PC-3 (cell line): ENCODE measurements around the gene GPR176. TPM values are rescaled to one million over a fixed set of nuclear protein-coding genes. Genes with fewer than 3 reads are reported as not detected.

Experiments
- ATAC-seq: fragments of 200-7000 bp; cut with Tn5 transposase; 2 replicates; pipeline ENCODE4 v1.9.1; 2020; ENCODE audit warnings: mild to moderate bottlenecking, moderate library complexity
- BruUV-seq: library from RNA; stranded (reverse); fragments of 400-500 nt; replicated peaks from 2 replicates; lab custom pipeline; 2021; lab: Mats Ljungman, UMichigan
- CTCF ChIA-PET: fragments of 300-600 bp; sonication (Branson Sonifier 250); formaldehyde crosslinking; loops from one replicate; lab custom pipeline; 2022; ENCODE audit warnings: antibody characterized with exemption; lab: Charles Lee
- POLR2A ChIA-PET: fragments of 300-600 bp; sonication (Branson Sonifier 250); formaldehyde crosslinking; loops from one replicate; lab custom pipeline; 2022; ENCODE audit warnings: antibody characterized with exemption; ENCODE audit not compliant: unreplicated experiment; lab: Charles Lee
- DNase-seq: peaks from one replicate; pipeline ENCODE4 v3.0.0-alpha.2; 2015
- H2AFZ ChIP-seq: fragments of 300-600 bp; sonication (generic); 2 replicates; pipeline ENCODE4 v1.6.0; 2016; ENCODE audit warnings: antibody characterized with exemption, low read length
- H3F3A ChIP-seq: fragments of 300-600 bp; sonication (generic); one replicate; pipeline ENCODE4 v1.6.0; 2017; ENCODE audit warnings: antibody characterized with exemption, low read length, control low read depth, mild to moderate bottlenecking; ENCODE audit not compliant: unreplicated experiment
- H3K27ac ChIP-seq: fragments of 300-600 bp; sonication (generic); 2 replicates; pipeline ENCODE4 v1.5.1; 2016; ENCODE audit warnings: mild to moderate bottlenecking, low read length
- H3K27me3 ChIP-seq: fragments of 300-600 bp; sonication (generic); 2 replicates; pipeline ENCODE4 v1.6.1; 2016; ENCODE audit warnings: low read length, mixed read lengths
- H3K36me3 ChIP-seq: fragments of 300-600 bp; sonication (generic); 2 replicates; pipeline ENCODE4 v1.6.1; 2016; ENCODE audit warnings: low read depth, mixed run types, low read length, mixed read lengths
- H3K4me1 ChIP-seq: fragments of 300-600 bp; sonication (generic); 2 replicates; pipeline ENCODE4 v1.5.1; 2016; ENCODE audit warnings: low read length; ENCODE audit not compliant: insufficient read depth
- H3K4me2 ChIP-seq: fragments of 300-600 bp; sonication (generic); 2 replicates; pipeline ENCODE4 v1.6.0; 2016; ENCODE audit warnings: low read length
- H3K4me3 ChIP-seq: fragments of 300-600 bp; sonication (generic); 2 replicates; pipeline ENCODE4 v1.5.1; 2016; ENCODE audit warnings: mild to moderate bottlenecking, low read length, mixed read lengths
- H3K79me2 ChIP-seq: fragments of 300-600 bp; sonication (generic); 2 replicates; pipeline ENCODE4 v1.6.1; 2017; ENCODE audit warnings: low read length, mixed read lengths
- H3K9ac ChIP-seq: fragments of 300-600 bp; sonication (generic); 2 replicates; pipeline ENCODE4 v1.6.0; 2016; ENCODE audit warnings: mild to moderate bottlenecking, low read length
- H3K9me2 ChIP-seq: fragments of 300-600 bp; sonication (generic); replicated peaks from 2 replicates; pipeline ENCODE4 v1.6.1; 2016; ENCODE audit warnings: mixed run types, low read length, mixed read lengths
- H3K9me3 ChIP-seq: fragments of 300-600 bp; sonication (generic); 2 replicates; pipeline ENCODE4 v1.6.1; 2016; ENCODE audit warnings: low read length, mixed read lengths
- H4K20me1 ChIP-seq: fragments of 300-600 bp; sonication (generic); 2 replicates; pipeline ENCODE4 v1.6.1; 2016; ENCODE audit warnings: low read length, mixed read lengths
- CTCF ChIP-seq: fragments of 300-600 bp; sonication (generic); conservative IDR thresholded peaks from 2 replicates; pipeline ENCODE4 v1.5.1; 2017; ENCODE audit warnings: antibody characterized with exemption, low read depth, mild to moderate bottlenecking, low read length
- EZH2 ChIP-seq: fragments of 300-600 bp; sonication (generic); IDR thresholded peaks from one replicate; pipeline ENCODE4 v1.6.1; 2017; ENCODE audit warnings: antibody characterized with exemption, mild to moderate bottlenecking, low read length; ENCODE audit not compliant: unreplicated experiment
- EZH2phosphoT487 ChIP-seq: fragments of 300-600 bp; sonication (generic); IDR thresholded peaks from 2 replicates; pipeline ENCODE4 v1.6.1; 2018; ENCODE audit warnings: mild to moderate bottlenecking, antibody characterized with exemption, low read length, borderline replicate concordance
- intact Hi-C: fragments of 100-400 bp; cut with micrococcal nuclease; formaldehyde crosslinking; loops from 2 replicates; pipeline ENCODE4 v1.9.0; 2023
- total RNA-seq: library from RNA; depleted of rRNA; stranded (reverse); fragments of >200 nt; gene quantifications from 2 replicates; pipeline ENCODE4 v1.2.3, GENCODE V29; 2014

The GPR176 gene
- total RNA-seq, 1 experiment from 2014 or later, result 27.8 TPM

DNA sequence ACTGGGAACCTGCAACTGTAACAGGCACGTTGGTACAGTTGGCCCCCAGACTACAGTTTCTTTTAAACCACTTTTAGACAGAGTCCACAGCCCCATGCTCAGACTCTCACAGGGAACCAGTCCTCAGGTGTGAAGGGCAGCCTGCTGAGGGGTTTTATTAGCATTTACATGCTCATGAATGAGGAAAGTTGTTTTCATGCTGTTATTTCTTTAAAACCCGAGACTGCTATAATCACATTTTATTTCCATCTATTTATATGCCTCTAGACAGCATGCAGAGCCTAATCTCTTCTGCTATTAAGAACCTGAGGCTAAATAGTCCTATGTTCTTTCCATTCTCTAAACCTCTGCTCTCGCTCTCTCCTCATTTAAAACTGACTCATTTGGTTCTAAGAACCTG, 111.2 kb downstream of the GPR176 start:
- BruUV-seq, result no TSS peak
- Histone ChIP-seq H3K9me2 (no peaks in the 10 kb centered on the region), H3F3A (no peaks in the 10 kb centered on the region), H2AFZ (no peak overlapping the region), H3K36me3 (no peaks in the 10 kb centered on the region), H3K4me2 (no peak overlapping the region), H4K20me1 (no peaks in the 10 kb centered on the region), H3K4me3 (no peak overlapping the region), H3K9me3 (no peaks in the 10 kb centered on the region), H3K79me2 (no peaks in the 10 kb centered on the region), H3K27ac (no peak overlapping the region), H3K4me1 (no peaks in the 10 kb centered on the region), H3K27me3 (no peaks in the 10 kb centered on the region), H3K9ac (no peak overlapping the region)
- ATAC-seq (no peak), DNase-seq (no peak)
- CTCF ChIA-PET, result no interaction called here
- TF ChIP-seq EZH2phosphoT487, result no peak
- POLR2A ChIA-PET, result no interaction called here
- intact Hi-C loops, result no loop called here

DNA sequence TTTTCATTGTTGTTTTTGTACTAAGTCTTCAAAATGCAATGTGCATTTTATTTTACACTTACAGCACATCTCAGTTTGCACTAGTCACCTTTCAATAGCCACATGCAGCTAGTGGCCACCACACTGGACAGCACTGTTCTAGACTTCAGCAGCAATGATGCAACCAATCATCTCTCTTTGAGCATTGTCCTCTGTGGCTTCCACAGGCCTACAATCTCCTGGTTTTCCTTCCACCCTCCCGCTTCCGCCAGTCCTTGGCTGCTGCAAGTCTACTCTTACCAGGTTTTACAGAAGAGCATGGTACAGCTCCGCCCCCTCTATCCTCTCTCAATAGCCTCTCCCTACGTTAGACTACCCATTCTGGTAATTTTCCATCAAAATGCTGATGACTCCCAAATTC, 112.3 kb downstream of the GPR176 start:
- no peaks in the 10 kb centered on the region for H3K79me2 ChIP-seq
- H3K4me2 ChIP-seq, result no peak overlapping the region
- TF ChIP-seq CTCF (no peak), EZH2 (no peak), EZH2phosphoT487 (no peak)
- H3K9me2 ChIP-seq, result no peaks in the 10 kb centered on the region
- H3K9ac ChIP-seq, result no peak overlapping the region
- CTCF ChIA-PET, result no interaction called here
- no peak overlapping the region for H2AFZ ChIP-seq
- no peak for DNase-seq
- no peak overlapping the region for H3K27ac ChIP-seq
- intact Hi-C loops, result no loop called here
- no peak for ATAC-seq
- POLR2A ChIA-PET, result no interaction called here
- no peaks in the 10 kb centered on the region for H3K9me3 ChIP-seq
- BruUV-seq, result no TSS peak
- no peaks in the 10 kb centered on the region for H3F3A ChIP-seq
- no peaks in the 10 kb centered on the region for H4K20me1 ChIP-seq
- H3K27me3 ChIP-seq, result no peaks in the 10 kb centered on the region
- H3K4me1 ChIP-seq, result no peaks in the 10 kb centered on the region
- no peaks in the 10 kb centered on the region for H3K36me3 ChIP-seq
- no peak overlapping the region for H3K4me3 ChIP-seq

GRCh38 chr15:39804026-39804425, 116.0 kb downstream of the GPR176 start:
- Histone ChIP-seq H3K9me2 (no peaks in the 10 kb centered on the region), H3K9me3 (no peaks in the 10 kb centered on the region), H3K4me1 (no peaks in the 10 kb centered on the region), H3K27me3 (no peaks in the 10 kb centered on the region), H4K20me1 (no peaks in the 10 kb centered on the region), H3K9ac (no peak overlapping the region), H3K36me3 (no peaks in the 10 kb centered on the region), H2AFZ (no peak overlapping the region), H3K79me2 (no peaks in the 10 kb centered on the region), H3F3A (no peaks in the 10 kb centered on the region), H3K4me2 (no peak overlapping the region), H3K27ac (no peak overlapping the region), H3K4me3 (no peak overlapping the region)
- BruUV-seq, result no TSS peak
- TF ChIP-seq CTCF, result no peak
- no peak for TF ChIP-seq EZH2
- TF ChIP-seq EZH2phosphoT487, result no peak
- ChIA-PET CTCF (interaction anchor here (0.7 kb wide), 1 partner anchor 54 kb away, joined by 3 read pairs; no protein-coding TSS in a partner anchor), POLR2A (interaction anchor here (0.6 kb wide), 1 partner anchor 28 kb away, joined by 7 read pairs; no protein-coding TSS in a partner anchor)
- intact Hi-C loops, result no loop called here
- ATAC-seq (no peak), DNase-seq (no peak)
